H1 (cell line): ENCODE data around the gene DCBLD2. TPM values are rescaled to one million over a fixed set of nuclear protein-coding genes. Genes with fewer than 3 reads are reported as not detected.

Experiments used
- polyA plus RNA-seq, 7 experiments: library from polyadenylated mRNA; depleted of rRNA in 3 of 7; stranded (reverse) in 5 of 7; unstranded in 2 of 7; fragments of >200 nt in 5 of 7; fragments of 200-250 nt in 2 of 7; gene quantifications; 1 replicate in 5 of 7; 2 replicates in 1 of 7; 4 replicates in 1 of 7; pipeline versions ENCODE4 v1.2.1 to v1.2.3, GENCODE V29; 2011 to 2013; ENCODE audit warnings: missing spikeins in 2 of 7, mixed read lengths in 2 of 7
- total RNA-seq: library from RNA; stranded (reverse); fragmentation: NEBNext Ultra II Directional; extraction: Animal tissue kit (Norgen Biotek cat#: 25700); gene quantifications from 2 replicates; pipeline ENCODE4 v1.2.1, GENCODE V29; 2021
- TF ChIP-seq, protein P1 (sequence below): fragments of 300-600 bp; sonication (generic); IDR thresholded peaks from 2 replicates; pipeline ENCODE4 v1.7.1; 2012; ENCODE audit warnings: low read length, moderate library complexity, mild to moderate bottlenecking, inconsistent platforms; ENCODE audit not compliant: insufficient replicate concordance

The DCBLD2 gene
- total and polyA plus RNA-seq, 2 of the 8 experiments (the other 6 are each of a cell fraction or from before 2014, with no cell fraction given) = 19.6 to 63.8 TPM

DNA sequence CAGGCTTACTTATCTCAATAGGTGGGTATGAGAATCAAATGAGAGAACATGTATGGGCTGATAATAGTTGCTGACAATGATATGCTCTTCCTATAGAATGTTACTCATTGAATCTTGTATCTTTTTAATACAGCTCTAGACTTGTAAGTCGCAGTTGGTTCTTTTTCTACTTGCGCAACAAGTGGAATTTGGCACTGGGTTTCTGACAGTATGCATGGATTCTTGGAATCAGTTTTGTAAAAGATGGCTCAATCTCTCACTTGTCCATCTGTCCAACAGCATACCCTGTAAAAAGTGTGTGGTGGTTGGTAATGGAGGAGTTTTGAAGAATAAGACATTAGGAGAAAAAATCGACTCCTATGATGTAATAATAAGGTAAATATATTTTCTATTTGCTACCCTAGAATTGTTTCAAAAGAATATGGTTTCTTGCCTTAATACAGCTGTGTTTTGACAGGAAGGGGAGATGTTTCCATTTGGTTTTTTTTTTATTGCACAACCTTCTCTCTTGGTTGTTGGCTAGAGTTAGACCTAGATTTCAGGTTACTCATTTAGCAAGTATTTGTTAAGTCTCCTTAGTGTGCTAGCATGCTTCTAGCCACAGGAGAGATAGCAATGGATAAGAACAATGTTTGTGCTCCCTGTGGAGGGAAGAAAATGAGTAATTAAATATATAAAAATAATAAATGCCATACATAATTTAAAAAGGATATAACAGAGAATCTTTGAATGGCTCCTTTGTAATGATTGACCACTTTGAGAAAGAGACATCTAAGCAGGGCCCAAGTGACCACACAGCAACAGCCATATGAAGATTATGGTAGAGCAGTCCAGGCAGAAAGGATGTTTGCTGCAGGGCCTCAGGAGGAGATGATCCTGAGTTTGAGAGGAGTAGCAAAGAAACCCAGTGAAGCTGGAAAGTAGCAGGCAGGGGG lies 116.6 kb downstream of the DCBLD2 start (continued):
- TF ChIP-seq, protein P1, sequence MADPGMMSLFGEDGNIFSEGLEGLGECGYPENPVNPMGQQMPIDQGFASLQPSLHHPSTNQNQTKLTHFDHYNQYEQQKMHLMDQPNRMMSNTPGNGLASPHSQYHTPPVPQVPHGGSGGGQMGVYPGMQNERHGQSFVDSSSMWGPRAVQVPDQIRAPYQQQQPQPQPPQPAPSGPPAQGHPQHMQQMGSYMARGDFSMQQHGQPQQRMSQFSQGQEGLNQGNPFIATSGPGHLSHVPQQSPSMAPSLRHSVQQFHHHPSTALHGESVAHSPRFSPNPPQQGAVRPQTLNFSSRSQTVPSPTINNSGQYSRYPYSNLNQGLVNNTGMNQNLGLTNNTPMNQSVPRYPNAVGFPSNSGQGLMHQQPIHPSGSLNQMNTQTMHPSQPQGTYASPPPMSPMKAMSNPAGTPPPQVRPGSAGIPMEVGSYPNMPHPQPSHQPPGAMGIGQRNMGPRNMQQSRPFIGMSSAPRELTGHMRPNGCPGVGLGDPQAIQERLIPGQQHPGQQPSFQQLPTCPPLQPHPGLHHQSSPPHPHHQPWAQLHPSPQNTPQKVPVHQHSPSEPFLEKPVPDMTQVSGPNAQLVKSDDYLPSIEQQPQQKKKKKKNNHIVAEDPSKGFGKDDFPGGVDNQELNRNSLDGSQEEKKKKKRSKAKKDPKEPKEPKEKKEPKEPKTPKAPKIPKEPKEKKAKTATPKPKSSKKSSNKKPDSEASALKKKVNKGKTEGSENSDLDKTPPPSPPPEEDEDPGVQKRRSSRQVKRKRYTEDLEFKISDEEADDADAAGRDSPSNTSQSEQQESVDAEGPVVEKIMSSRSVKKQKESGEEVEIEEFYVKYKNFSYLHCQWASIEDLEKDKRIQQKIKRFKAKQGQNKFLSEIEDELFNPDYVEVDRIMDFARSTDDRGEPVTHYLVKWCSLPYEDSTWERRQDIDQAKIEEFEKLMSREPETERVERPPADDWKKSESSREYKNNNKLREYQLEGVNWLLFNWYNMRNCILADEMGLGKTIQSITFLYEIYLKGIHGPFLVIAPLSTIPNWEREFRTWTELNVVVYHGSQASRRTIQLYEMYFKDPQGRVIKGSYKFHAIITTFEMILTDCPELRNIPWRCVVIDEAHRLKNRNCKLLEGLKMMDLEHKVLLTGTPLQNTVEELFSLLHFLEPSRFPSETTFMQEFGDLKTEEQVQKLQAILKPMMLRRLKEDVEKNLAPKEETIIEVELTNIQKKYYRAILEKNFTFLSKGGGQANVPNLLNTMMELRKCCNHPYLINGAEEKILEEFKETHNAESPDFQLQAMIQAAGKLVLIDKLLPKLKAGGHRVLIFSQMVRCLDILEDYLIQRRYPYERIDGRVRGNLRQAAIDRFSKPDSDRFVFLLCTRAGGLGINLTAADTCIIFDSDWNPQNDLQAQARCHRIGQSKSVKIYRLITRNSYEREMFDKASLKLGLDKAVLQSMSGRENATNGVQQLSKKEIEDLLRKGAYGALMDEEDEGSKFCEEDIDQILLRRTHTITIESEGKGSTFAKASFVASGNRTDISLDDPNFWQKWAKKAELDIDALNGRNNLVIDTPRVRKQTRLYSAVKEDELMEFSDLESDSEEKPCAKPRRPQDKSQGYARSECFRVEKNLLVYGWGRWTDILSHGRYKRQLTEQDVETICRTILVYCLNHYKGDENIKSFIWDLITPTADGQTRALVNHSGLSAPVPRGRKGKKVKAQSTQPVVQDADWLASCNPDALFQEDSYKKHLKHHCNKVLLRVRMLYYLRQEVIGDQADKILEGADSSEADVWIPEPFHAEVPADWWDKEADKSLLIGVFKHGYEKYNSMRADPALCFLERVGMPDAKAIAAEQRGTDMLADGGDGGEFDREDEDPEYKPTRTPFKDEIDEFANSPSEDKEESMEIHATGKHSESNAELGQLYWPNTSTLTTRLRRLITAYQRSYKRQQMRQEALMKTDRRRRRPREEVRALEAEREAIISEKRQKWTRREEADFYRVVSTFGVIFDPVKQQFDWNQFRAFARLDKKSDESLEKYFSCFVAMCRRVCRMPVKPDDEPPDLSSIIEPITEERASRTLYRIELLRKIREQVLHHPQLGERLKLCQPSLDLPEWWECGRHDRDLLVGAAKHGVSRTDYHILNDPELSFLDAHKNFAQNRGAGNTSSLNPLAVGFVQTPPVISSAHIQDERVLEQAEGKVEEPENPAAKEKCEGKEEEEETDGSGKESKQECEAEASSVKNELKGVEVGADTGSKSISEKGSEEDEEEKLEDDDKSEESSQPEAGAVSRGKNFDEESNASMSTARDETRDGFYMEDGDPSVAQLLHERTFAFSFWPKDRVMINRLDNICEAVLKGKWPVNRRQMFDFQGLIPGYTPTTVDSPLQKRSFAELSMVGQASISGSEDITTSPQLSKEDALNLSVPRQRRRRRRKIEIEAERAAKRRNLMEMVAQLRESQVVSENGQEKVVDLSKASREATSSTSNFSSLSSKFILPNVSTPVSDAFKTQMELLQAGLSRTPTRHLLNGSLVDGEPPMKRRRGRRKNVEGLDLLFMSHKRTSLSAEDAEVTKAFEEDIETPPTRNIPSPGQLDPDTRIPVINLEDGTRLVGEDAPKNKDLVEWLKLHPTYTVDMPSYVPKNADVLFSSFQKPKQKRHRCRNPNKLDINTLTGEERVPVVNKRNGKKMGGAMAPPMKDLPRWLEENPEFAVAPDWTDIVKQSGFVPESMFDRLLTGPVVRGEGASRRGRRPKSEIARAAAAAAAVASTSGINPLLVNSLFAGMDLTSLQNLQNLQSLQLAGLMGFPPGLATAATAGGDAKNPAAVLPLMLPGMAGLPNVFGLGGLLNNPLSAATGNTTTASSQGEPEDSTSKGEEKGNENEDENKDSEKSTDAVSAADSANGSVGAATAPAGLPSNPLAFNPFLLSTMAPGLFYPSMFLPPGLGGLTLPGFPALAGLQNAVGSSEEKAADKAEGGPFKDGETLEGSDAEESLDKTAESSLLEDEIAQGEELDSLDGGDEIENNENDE = no peak
- TF ChIP-seq, all 59 proteins: peak for 0
